OCI-LY3 (cell line): Measurements from ENCODE around the gene NTRK2.

Experiments
- H2AFZ ChIP-seq: fragments of 200-600, 300-600 bp; shearing (Covaris generic); 2 replicates; pipeline ENCODE4 v1.6.0; 2014; ENCODE audit warnings: antibody characterized with exemption, low read depth, low read length
- H3K27ac ChIP-seq: fragments of 200-600, 300-600 bp; sonication (generic); 2 replicates; pipeline ENCODE4 v1.5.1; 2014; ENCODE audit warnings: mild to moderate bottlenecking, low read length, moderate library complexity, mixed read lengths
- H3K27me3 ChIP-seq: fragments of 200-600, 300-600 bp; sonication (generic); 2 replicates; pipeline ENCODE4 v1.6.1; 2014; ENCODE audit warnings: low read depth, low read length, mixed read lengths
- H3K36me3 ChIP-seq: fragments of 200-600, 300-600 bp; sonication (generic); replicated peaks from 2 replicates; pipeline ENCODE3; 2014; ENCODE audit warnings: low read depth, low read length, mixed read lengths
- H3K4me1 ChIP-seq: fragments of 300-600, 200-600 bp; sonication (generic); 2 replicates; pipeline ENCODE4 v1.6.1; 2014; ENCODE audit warnings: low read length, mixed read lengths
- H3K4me2 ChIP-seq: fragments of 200-600, 300-600 bp; sonication (generic); 2 replicates; pipeline ENCODE4 v1.6.1; 2014; ENCODE audit warnings: low read length, mixed read lengths
- H3K4me3 ChIP-seq: fragments of 300-600, 200-600 bp; sonication (generic); 2 replicates; pipeline ENCODE4 v1.5.1; 2014; ENCODE audit warnings: antibody characterized with exemption, mild to moderate bottlenecking, low read length, moderate library complexity
- H3K79me2 ChIP-seq: fragments of 300-600, 200-600 bp; shearing (Covaris generic); 2 replicates; pipeline ENCODE4 v1.6.1; 2014; ENCODE audit warnings: mild to moderate bottlenecking, low read length, mixed read lengths
- H3K9ac ChIP-seq: fragments of 300-600, 200-600 bp; shearing (Covaris generic); 2 replicates; pipeline ENCODE4 v1.6.0; 2014; ENCODE audit warnings: mild to moderate bottlenecking, low read length, moderate library complexity
- H3K9me3 ChIP-seq: fragments of 200-600, 300-600 bp; shearing (Covaris generic); 2 replicates; pipeline ENCODE4 v1.6.1; 2014; ENCODE audit warnings: low read length, mixed read lengths; ENCODE audit not compliant: insufficient read depth
- H4K20me1 ChIP-seq: fragments of 200-600, 300-600 bp; sonication (generic); 2 replicates; pipeline ENCODE4 v1.6.1; 2016; ENCODE audit warnings: low read length, mixed read lengths; ENCODE audit not compliant: insufficient read depth
- EZH2phosphoT487 ChIP-seq: fragments of 200-600 bp; shearing (Covaris generic); IDR thresholded peaks from 2 replicates; pipeline ENCODE4 v1.6.1; 2018; ENCODE audit warnings: antibody characterized with exemption, mixed run types, low read depth
- TF ChIP-seq, protein P1 (sequence below): fragments of 200-600, 300-600 bp; sonication (generic); IDR thresholded peaks from 2 replicates; pipeline ENCODE4 v1.5.1; 2014; ENCODE audit warnings: antibody characterized with exemption, low read length, low read depth

The NTRK2 gene

DNA sequence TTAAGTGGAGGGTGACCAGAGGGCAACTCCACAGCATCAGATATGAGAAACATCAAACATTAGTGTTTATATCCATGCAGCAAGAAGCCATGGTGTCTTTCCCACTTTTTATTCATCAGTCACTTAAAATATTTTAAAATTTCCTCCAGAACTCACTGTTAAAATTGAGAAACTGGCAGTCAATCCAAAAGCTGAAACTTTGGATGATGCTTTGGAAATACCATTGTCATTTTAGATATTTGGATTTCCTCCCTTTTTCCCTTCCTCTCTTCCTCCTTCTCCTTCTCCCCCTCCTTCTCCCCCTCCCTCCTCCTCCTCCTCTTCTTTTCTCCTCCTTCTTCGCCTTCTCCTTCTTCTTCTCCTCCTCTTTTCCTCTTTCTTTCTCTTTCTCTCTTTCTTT is 33.1 kb upstream of the NTRK2 start:
- Histone ChIP-seq H3K4me2 (no peak overlapping the region), H4K20me1 (no peaks in the 10 kb centered on the region), H3K9ac (no peak overlapping the region), H3K36me3 (no peaks in the 10 kb centered on the region), H3K27ac (no peak overlapping the region), H3K27me3 (peaks cover 13% of the 10 kb centered on the region), H3K79me2 (no peaks in the 10 kb centered on the region), H2AFZ (no peak overlapping the region), H3K4me1 (no peaks in the 10 kb centered on the region), H3K4me3 (no peak overlapping the region), H3K9me3 (peaks cover 3% of the 10 kb centered on the region)
- TF ChIP-seq, protein P1, sequence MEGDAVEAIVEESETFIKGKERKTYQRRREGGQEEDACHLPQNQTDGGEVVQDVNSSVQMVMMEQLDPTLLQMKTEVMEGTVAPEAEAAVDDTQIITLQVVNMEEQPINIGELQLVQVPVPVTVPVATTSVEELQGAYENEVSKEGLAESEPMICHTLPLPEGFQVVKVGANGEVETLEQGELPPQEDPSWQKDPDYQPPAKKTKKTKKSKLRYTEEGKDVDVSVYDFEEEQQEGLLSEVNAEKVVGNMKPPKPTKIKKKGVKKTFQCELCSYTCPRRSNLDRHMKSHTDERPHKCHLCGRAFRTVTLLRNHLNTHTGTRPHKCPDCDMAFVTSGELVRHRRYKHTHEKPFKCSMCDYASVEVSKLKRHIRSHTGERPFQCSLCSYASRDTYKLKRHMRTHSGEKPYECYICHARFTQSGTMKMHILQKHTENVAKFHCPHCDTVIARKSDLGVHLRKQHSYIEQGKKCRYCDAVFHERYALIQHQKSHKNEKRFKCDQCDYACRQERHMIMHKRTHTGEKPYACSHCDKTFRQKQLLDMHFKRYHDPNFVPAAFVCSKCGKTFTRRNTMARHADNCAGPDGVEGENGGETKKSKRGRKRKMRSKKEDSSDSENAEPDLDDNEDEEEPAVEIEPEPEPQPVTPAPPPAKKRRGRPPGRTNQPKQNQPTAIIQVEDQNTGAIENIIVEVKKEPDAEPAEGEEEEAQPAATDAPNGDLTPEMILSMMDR, result no peak
- TF ChIP-seq EZH2phosphoT487, result no peak

DNA sequence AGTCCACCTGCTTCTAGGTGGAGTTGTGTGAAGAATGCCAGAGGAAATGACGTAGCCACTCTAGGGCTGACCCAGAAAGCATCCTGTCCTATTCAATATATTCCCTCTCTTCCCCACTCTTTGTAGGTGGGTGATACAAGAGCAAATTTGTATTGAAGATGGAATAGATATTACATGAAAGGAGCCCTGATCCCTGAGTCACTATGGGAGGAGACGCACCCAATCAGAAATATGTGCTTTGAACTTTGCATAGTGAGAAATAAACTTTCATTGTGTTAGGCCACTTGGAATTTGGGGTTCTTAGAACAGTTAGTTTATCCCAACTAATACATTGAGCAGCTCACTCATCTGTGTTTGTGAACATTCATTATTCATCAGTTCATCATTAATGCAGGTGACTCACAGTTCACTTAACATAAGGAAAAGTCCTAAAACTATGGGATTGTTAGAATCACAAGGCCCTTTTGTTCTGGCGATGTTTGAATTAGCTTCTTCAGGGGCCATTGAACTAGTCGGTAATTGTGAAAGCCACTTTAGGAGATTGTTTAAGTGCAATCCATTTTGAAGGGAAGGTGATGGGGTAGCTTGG is 26.9 kb upstream of the NTRK2 start:
- TF ChIP-seq EZH2phosphoT487, result no peak
- TF ChIP-seq, protein P1, result no peak
- H3K9me3 ChIP-seq, result peaks cover 3% of the 10 kb centered on the region
- no peak overlapping the region for H3K9ac ChIP-seq
- H3K27ac ChIP-seq, result no peak overlapping the region
- no peaks in the 10 kb centered on the region for H4K20me1 ChIP-seq
- no peak overlapping the region for H3K4me2 ChIP-seq
- H2AFZ ChIP-seq, result no peak overlapping the region
- H3K79me2 ChIP-seq, result no peaks in the 10 kb centered on the region
- H3K27me3 ChIP-seq, result no peaks in the 10 kb centered on the region
- no peak overlapping the region for H3K4me3 ChIP-seq
- H3K36me3 ChIP-seq, result no peaks in the 10 kb centered on the region
- H3K4me1 ChIP-seq, result no peaks in the 10 kb centered on the region

DNA sequence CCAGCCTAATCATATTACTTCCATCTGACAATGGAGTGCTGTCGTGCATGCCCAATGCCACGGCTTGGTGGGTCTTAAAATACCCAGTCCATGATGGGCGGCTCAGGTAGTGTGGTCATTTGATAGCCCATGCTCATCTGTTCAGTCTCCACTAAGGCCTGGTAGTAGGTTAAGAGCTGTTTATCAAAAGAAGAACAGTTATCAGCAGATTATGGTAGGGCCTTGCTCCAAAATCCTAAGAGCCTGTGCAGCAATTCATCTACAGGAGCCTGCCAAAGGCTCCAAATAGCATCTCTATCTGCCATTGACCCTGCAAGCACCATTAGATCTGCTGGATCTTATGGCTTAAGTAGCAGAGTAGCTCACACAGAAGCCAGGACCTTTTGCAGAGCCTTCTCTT is 21.8 kb upstream of the NTRK2 start:
- no peak overlapping the region for H3K4me3 ChIP-seq
- H3K79me2 ChIP-seq, result no peaks in the 10 kb centered on the region
- no peaks in the 10 kb centered on the region for H3K27me3 ChIP-seq
- H2AFZ ChIP-seq, result no peak overlapping the region
- TF ChIP-seq, protein P1, result no peak
- TF ChIP-seq EZH2phosphoT487, result no peak
- H3K36me3 ChIP-seq, result no peaks in the 10 kb centered on the region
- H3K9me3 ChIP-seq, result no peaks in the 10 kb centered on the region
- H4K20me1 ChIP-seq, result no peaks in the 10 kb centered on the region
- no peak overlapping the region for H3K4me2 ChIP-seq
- 0 out of 2 replicates have a peak, but pooled peaks cover under 1% of the 10 kb centered on the region for H3K4me1 ChIP-seq
- H3K27ac ChIP-seq, result no peak overlapping the region
- no peak overlapping the region for H3K9ac ChIP-seq

DNA sequence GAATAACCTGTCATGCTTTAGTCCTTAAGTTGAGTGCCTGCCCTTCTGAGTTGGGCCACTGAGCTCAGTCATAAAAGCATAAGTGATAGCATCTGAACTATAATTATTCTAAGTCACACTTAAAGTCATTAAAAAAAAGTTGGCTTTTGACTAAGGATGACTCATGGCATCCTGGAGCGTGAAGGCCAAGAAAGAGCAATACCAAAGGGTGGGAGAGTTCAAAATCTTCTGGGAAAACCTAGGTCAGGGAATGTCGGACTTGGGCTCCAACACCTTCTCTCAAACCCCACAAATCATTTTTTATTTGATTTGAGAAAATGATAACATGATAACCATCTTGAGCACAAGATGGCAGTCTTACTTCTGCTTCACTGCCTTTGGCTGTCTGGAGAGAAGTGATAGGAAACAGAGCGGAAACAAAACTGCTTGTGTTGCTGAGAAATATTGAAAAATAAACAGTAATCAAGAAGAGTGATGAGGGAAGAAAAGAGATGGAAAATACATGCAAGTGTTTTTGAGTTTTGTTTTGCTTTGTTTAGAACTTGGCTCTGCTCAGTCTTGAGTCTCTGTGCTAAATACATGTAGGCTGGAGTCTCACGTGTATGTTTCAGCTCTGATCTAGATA is 16.9 kb upstream of the NTRK2 start:
- Histone ChIP-seq H3K4me1 (0 out of 2 replicates have a peak, but pooled peaks cover 4% of the 10 kb centered on the region), H3K27me3 (no peaks in the 10 kb centered on the region), H3K4me3 (no peak overlapping the region), H4K20me1 (no peaks in the 10 kb centered on the region), H3K36me3 (no peaks in the 10 kb centered on the region), H3K9me3 (no peaks in the 10 kb centered on the region), H2AFZ (0 out of 2 replicates have a peak overlapping the region, but pooled peaks have one; percentile 2), H3K9ac (no peak overlapping the region), H3K27ac (no peak overlapping the region), H3K4me2 (0 out of 2 replicates have a peak overlapping the region, but pooled peaks have one; percentile 15), H3K79me2 (no peaks in the 10 kb centered on the region)
- TF ChIP-seq, protein P1, result peak; percentile 55
- TF ChIP-seq EZH2phosphoT487, result no peak
